HG03060 (cell line): ENCODE measurements around the gene PACSIN1.
"Not testable (repeated sequence)": the region's sequence is repeated elsewhere in the genome, so short reads cannot be mapped to it uniquely, and the experiment has no call there.

Experiments used
- ATAC-seq: cut with Tn5 transposase; IDR thresholded peaks from one replicate; pipeline ENCODE4 v1.9.1; 2021; ENCODE audit warnings: low read depth, moderate number of reproducible peaks; ENCODE audit not compliant: unreplicated experiment

The PACSIN1 gene

DNA sequence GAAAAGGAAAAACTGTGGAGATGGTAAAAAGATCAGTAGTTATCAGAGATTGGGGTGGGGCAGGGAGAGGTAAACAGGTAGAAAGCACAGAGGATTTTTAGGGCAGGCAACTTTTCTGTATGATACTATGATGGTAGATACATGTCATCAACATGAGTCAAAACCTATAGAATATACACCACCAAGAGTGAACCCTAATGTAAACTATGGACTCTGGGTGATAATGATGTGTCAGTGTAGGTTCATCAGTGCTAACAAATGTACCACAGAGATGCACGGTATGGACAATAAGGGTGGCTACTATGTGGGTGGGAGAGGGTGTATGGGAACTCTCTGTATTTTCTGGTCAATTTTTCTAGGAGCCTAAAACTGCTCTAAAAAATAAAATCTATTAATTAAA lies 18.5 kb downstream of the PACSIN1 start:
- ATAC-seq: no peak

DNA sequence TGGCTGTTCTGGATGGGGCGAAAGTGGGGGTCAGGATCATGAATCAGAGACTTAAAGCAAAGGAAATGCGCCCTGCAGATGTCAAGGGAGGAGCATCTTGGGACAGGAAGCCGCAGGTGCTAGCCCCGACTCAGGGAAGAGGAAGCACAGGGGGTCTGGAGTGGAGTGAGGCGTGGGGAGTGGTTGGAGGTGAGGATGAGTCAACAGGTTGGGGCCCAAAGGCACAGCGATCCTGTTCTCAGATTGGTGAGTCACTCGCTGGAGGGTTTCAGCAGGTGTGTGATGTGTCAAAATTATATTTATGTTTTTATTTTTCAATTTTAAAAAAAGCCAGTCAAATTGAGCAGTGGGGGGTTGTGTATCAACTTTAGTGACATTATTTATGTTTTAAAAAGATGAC lies 19.0 kb downstream of the PACSIN1 start:
- ATAC-seq: no peak

DNA sequence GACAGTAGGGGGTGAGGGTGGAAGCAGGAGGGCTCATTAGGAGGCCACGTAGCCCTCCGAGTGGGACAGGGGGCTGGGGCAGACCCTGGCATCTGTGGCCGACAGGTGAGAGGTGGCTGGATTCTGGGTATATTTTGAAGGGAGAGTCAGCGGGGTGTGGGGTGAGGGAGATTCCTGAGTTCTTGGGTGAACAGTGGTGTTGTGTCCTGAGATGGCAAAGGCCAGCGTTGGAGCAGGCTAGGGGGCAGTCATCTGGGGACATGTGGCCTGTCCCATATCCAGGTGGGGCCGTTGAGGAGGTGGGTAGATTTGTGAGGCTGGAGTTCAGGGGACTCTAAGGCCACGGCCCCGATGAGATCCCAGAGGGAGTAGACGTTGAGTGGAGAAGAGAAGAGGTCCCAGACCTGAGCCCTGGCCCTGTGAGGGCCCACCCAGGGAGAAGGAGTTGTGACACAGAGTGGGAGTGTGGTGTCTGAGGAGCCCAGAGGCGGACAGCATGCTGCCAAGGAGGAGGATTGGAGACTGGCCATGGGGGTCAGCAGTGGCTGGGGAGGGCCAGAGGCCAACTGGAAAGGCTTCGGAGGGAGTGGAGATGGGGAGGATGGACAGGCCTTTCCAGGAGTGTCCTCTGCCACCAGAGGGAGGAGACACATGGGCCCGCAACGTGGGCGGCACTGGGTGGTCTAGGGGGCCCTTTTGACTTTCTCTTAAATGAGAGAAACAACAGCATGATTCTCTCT lies 19.6 kb downstream of the PACSIN1 start:
- ATAC-seq: no peak

DNA sequence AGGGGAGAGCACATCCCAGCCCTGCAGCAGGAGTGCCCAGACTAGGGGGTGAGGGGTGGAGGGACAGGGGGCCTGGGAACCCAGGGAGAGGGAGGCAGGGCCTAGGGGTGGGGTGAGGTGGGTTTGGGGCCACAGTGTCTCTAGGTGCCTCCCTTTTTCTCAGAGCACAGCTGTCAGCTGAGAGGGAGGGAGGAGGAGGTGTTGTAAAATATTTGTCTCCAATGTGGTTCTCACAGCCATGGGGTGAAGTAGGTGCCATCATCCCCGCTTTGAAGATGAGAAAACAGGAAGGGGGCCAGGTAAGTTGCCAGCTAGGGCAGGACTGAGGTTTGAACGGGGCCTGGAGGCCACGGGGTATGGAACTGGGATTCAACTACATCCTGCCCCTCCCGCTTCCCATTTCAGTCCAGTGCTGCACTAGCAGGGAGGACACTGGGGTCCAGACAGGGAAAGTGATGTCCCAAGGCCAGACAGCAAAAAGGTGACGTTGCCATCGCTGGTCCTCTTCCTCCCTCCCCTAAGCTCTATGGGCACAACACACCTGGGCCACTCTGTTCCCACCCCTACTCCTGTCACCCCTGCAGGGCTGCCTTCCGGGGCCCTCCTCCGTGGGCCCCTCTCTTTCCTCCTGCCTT lies 20.3 kb downstream of the PACSIN1 start:
- ATAC-seq: no peak

DNA sequence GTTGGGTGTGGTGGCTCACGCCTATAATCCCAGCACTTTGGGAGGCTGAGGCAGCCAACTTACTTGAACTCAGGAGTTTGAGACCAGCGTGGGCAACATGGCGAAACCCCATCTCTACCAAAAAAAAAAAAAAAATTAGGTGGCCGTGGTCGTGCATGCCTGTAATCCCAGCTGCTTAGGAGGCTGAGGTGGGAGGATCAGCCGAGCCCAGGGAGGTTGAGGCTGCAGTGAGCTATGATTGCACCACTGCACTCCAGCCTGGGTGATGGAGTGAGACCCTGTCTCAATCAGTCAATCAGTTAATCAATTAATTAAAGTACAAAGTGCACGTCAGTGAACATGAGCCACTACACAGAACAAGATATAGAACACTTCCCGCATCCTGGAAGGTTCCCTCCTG lies 21.0 kb downstream of the PACSIN1 start:
- ATAC-seq: not testable (repeated sequence)

DNA sequence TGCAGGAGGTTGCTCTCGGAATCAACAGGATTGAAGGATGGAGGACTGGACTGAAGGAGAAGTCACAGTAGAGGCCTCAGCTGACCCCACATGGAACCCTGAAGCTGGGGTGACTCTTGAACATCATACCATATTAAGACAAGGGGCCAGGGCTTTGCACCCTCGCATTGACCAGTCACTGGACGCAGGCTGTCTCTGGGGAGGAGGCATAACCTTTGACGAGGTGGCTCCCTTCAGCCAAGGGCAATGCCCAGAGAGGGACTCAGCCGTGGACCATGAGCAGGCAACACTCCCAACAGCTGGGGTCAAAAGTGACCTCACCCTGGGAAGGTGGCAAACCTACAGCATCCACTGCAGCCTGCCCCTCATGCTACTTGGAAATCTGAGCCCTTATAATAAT lies 21.7 kb downstream of the PACSIN1 start:
- ATAC-seq: no peak

DNA sequence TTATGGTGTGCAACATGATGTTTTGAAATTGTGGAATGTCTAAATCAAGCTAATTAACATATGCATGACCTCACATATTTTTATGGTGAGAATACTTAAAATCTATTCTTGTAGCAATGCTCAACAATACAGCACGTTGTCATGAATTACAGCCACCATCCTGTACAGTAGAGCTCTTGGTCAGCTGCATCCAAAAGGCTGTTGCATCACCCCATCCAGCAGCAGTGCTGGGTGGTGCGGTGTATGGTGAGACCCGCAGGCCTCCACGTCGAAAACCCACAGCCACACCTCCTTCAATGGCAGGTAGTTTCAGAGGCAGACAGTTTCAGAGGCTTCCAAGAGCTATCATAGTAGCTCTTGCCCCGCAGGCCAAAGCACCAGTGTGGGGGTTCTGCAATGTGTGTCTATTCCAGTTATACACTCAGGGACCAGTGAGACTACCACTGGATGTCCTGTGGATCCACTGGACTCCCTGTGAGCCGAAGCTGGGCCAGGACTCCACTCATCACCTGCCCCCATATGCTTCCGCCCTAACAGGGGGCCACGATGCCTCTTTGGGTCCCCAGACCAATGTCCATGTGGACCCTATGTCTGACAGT lies 23.4 kb downstream of the PACSIN1 start:
- ATAC-seq: no peak

DNA sequence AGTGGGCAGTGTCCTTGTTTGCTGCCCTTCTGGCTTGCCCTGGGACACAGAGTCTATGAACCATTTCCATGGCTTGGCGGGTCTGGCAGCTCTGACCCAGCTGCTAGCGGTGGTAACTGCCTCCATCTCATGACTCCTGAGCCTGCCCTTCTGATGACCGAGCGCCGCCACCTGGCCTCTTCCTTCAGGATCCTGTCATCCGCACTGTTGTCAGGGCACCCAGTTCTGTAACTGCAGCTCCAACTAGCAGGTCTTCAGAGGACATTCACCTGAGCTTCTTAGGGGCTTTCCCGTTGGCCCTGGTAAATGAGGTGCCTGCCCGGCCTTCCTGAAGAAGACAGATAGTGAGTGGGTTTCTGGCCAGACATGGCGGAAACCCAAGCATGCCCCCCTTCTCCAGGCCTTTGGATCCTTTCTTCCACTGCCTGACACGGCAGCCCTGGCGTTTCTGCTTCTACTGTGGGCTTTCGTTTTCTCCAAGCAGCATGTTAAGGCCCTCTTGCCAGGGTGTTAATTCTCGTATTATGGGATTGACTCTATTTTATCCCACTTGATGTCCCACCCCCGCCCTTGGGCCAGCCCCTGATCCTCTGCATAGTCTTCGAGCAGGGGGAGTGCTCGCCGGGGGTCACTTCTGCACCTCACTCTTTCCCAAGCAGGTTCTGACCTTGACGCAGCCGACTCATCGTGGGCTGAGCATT lies 24.7 kb downstream of the PACSIN1 start:
- no peak for ATAC-seq

DNA sequence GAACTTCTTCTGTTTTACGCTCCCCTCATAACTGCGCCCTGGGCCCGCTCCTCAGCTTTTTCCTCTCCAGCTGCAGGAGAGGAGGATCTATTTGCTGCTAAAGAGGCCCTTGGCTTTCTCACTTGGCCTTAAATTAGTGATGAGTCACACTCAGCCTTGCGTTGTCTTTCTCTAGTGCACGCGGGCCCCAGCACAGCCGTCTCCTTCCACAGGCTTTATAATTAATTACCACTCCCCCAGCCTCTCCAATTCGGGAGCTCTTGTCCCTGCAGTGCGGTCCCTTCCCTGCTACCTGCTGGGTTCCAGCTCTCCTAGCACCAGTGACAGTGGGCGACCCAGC lies 25.2 kb downstream of the PACSIN1 start:
- no peak for ATAC-seq

DNA sequence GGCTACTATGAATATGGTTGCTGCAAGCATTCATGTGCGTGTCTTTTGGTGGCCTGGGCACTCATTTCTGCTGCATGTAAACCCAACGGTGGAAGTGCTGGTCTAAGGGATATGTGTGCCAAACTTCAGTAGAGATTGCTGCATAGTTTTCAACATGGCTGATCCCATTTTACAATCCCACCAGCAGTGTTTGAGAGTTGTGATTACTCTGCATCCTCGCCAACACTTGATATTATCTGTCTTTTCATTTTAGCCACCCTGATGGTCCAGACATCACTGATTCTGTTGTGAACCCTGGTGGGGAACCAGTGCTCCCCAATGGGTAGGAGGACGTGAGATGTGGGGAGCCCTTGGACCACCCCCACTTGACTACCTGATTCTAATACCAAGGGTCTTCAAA lies 27.5 kb downstream of the PACSIN1 start:
- no peak for ATAC-seq

DNA sequence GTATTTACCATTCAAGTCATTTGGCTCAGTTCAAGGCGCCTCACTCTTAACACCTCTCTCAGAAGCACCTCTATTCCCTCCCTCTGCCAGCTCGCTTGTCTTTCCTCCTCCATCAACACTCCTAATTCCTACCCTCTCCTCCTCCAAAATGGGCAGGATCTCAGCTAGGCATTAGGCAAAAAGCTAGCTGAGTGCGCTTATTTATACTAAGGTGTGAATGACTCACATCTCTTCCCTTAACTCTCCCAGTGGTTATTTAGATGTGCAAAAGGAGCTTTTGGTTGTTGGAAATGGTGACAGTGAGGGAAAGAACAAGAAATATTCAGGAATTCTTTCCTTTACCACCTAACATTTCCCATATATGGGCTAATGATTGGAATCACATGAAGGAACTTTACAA lies 29.1 kb downstream of the PACSIN1 start:
- ATAC-seq: no peak

DNA sequence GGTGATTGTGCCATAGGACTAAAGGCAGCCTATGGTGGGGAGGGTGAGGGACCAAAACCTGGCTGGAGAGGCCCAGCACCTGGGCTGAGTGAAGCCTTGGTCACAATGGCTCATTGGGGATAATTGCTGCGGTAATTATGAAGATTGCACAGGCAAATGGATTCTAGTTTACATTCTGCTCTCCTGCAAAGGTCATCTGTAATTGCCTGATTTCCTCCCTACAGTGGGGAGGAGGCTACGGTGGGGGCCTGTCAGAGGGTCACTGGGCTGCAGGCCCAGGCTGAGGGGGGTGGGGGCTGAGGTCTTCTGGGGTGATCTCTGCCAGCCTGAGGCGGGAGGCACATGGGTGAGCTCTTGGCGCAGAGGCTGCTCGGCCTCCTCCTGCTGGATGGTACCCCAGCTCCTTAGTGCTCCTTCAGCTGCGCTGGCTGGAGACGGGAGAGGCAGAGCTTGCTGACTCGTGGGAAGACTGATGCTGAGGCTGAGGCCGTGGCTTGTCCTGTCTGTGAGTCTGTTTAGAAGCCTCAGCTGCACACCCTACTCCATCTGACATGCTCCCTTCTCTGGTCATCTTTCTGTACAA lies 30.3 kb downstream of the PACSIN1 start:
- ATAC-seq: no peak

DNA sequence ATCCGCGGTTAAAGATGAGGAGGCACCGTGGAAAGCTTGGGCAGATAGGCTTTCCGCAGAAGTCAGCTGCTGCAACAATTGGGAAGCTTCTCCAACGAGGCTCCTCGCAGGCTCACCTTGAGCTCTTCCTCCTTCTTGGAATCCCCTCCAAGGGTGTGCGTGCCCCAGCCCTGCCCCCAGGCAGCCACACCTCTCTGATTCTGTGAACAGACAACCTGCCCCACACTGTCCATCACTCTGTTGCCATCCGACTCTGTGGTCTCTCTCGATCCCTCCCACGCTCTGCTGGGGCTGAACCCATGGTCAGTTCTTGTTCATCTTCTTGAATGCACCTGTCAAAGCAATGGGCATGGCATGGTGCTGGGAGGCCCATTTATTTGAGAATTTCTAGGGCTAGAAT lies 31.5 kb downstream of the PACSIN1 start:
- no peak for ATAC-seq

DNA sequence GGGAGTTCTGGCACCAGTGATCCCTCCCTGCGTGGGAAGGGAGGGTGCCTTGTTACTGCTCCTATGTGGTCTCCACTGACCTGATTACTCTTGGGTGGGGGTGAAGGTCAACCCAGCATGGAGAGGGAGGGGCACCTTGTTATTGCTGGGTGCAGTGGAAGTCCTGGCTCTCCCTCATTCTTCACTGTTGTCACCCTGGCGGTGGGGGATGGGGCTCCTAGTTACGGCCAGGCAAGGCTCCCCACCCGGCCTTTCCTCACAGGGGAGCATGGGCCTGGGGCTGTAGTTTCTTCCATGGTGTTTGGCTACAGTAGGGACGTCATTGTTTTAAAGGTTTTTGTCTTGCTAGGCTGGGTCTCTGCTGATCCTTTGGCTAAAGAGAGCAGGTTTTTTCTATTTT lies 40.8 kb downstream of the PACSIN1 start:
- no peak for ATAC-seq

DNA sequence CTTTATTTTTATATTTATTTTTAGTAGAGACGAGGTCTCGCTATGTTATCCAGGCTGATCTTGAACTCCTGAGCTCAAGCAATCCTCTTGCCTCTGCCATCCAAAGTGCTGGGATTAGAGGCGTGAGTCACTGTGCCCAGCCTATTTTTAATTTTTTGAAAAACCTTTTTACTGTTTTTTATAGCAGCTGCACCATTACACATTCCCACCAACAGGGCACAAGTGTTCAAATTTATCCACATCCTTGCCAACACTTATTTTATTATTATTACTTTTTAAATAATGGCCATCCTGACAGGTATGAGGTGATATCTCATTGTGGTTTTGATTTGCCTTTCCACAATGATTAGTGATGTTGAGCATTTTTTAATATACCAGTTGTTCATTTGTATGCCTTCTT lies 42.5 kb downstream of the PACSIN1 start:
- no peak for ATAC-seq

DNA sequence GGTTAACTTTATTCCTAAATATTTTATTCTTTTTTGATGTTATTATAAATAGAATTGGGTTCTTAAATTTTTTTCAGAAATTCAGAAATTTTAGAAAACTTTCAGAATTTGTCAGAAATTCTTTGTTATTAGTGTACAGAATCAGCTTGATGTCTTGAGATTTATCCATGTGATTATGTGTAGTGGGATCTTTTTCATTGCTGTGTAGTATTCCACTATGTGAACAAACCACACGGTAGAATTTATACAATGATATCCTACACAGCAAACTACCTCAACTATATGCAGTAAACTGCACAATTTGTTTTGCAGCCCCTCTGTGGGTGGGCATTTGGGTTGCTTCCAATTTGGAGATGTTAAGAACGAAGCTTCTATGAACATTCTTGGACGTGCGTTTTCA lies 43.9 kb downstream of the PACSIN1 start:
- ATAC-seq: no peak

DNA sequence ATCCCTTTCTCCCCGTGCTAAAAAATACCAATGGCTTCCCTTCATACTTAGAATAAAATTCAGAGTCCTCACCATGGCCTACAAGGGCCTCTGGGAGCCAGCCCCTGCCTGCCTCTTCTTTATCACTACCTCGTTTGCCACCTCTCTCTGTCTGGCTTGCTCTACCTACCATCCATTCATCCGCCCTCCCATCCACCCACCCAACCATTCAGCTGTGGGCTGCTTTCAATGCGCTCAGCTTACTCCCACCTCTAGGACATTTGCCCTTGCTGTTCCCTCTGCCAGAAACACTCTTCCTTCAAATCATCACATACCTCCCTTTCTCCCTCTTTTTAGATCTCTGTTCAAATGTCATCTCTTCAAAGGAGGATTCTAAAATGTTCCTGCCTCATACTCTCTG lies 44.4 kb downstream of the PACSIN1 start:
- ATAC-seq: no peak

DNA sequence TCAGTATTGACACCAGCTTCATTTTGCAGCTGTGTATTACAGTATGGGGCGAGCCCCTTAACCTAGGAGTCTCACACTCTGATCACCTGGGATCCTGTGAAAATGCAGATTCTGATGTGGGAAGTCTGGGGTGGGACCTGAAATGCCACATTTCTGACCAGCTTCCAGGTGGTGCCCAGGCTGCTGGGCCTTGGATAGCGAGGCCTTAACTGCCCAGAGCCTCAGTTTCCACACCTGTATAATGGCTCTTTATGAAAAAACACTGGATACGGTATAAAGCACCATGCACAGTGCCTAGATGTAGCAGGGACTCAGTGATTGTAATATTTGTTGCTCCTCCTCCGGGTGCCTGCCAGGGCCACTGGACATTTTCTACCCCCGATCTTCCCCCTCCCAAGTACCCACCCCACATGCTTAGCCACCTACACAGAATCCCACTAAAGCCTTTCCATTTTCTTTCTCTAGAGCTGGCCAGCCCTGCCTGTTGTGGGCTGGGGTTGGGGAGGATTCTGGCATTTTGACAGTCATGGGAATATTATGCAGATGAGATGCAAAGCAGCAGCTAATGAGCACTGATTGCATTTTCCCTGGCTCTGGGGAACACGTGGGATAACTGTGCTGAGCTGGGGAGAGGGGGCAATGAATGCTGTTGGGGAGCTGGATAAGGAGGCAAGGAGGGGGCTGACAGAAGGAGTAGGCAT lies 45.5 kb downstream of the PACSIN1 start:
- ATAC-seq: no peak

DNA sequence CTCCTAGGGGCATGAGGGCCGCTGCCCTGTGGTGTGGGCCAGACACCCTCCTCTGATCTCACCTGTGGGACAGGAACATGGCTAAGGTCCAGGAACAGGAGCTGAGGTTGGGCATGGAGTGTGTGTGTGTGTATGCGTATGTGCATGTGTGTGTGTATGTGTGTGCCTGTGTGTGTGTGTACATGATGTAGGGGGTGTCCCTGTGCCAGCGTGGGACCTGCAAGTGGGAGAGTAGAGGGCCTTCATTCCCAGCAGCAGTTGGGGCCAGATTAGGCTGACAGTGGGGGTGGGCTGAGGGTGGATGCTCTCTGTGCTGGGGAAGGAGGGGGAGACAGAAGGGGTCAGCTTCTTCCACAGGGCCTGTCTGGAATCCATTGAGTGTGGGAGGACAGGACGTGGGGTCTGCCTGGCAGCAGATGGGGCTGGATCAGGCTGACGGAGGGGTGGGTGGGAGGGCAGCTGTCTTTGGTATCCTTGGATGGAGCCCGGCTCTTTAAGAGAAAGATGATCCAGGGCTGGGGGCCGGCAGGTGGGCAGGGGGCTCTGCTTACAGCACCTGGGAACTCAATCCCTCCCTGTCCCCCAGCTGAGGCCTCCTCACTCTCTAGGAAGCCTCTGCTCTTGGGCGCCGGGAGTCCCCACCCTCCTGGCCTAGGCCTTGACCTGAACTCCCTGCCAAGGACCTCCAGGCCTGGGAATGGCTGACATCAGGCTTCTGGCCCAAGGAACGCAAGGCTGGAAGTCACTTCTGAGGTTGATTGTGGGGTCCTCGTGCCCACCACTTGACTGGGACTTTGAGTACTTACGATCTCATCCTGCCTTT lies 46.2 kb downstream of the PACSIN1 start:
- no peak for ATAC-seq

DNA sequence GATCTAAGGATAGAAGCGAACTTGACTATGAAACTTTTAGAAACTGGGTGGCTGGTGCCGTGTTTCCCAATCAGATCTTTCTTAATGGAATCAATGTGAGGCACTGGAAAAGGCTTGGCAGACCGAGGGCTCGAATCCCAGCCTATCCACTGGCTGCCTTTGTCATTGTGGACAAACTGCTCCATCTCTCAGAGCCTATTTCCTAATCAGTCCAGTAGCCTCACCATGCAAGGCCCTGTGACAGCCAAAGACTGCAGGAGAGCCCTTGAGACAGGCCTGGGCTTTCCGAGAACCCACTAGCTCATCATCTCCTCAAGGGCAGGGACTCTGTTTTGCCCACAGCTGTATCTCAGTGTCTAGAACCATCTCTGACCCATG lies 46.9 kb downstream of the PACSIN1 start:
- ATAC-seq: no peak
